Peyer's patch (tissue), 4 donors: ENCODE data around the gene XYLT1.

Source experiments
- POLR2A ChIP-seq, 2 donors: fragments of 450-650 bp; IDR thresholded peaks; one replicate each; pipeline ENCODE4 v1.5.1; 2017; ENCODE audit warnings: antibody characterized with exemption in 2 of 2, mild to moderate bottlenecking in 2 of 2, moderate library complexity in 2 of 2
- TF ChIP-seq, protein P1 (sequence below), 6 experiments: fragments of 450-650 bp in 4 of 6; fragments of 200-600 bp in 2 of 6; sonication (generic) in 1 of 6; IDR thresholded peaks; one replicate each; pipeline ENCODE4 v1.5.1; 2017 to 2019; ENCODE audit warnings: antibody characterized with exemption in 6 of 6, mild to moderate bottlenecking in 3 of 6, moderate library complexity in 1 of 6

GRCh38 chr16:17411263-17411662, 59.5 kb downstream of the XYLT1 start:
- TF ChIP-seq, protein P1, sequence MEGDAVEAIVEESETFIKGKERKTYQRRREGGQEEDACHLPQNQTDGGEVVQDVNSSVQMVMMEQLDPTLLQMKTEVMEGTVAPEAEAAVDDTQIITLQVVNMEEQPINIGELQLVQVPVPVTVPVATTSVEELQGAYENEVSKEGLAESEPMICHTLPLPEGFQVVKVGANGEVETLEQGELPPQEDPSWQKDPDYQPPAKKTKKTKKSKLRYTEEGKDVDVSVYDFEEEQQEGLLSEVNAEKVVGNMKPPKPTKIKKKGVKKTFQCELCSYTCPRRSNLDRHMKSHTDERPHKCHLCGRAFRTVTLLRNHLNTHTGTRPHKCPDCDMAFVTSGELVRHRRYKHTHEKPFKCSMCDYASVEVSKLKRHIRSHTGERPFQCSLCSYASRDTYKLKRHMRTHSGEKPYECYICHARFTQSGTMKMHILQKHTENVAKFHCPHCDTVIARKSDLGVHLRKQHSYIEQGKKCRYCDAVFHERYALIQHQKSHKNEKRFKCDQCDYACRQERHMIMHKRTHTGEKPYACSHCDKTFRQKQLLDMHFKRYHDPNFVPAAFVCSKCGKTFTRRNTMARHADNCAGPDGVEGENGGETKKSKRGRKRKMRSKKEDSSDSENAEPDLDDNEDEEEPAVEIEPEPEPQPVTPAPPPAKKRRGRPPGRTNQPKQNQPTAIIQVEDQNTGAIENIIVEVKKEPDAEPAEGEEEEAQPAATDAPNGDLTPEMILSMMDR (IDR thresholded peaks at IDR 0.05), result no peak
- no peak for TF ChIP-seq POLR2A (IDR thresholded peaks at IDR 0.05)
